Activated CD8-positive, alpha-beta memory T cell treated with anti-CD3 and anti-CD28 coated beads, Interleukin-2, amount 50 U/mL, for 48 hours (primary cell): ENCODE results near the gene ANKS1A.
"Not testable (repeated sequence)": the region's sequence is repeated elsewhere in the genome, so short reads cannot be mapped to it uniquely, and the experiment has no call there.

Source experiments
- DNase-seq: peaks from one replicate; pipeline ENCODE4 v3.0.0-alpha.2; 2020

ANKS1A gene

DNA sequence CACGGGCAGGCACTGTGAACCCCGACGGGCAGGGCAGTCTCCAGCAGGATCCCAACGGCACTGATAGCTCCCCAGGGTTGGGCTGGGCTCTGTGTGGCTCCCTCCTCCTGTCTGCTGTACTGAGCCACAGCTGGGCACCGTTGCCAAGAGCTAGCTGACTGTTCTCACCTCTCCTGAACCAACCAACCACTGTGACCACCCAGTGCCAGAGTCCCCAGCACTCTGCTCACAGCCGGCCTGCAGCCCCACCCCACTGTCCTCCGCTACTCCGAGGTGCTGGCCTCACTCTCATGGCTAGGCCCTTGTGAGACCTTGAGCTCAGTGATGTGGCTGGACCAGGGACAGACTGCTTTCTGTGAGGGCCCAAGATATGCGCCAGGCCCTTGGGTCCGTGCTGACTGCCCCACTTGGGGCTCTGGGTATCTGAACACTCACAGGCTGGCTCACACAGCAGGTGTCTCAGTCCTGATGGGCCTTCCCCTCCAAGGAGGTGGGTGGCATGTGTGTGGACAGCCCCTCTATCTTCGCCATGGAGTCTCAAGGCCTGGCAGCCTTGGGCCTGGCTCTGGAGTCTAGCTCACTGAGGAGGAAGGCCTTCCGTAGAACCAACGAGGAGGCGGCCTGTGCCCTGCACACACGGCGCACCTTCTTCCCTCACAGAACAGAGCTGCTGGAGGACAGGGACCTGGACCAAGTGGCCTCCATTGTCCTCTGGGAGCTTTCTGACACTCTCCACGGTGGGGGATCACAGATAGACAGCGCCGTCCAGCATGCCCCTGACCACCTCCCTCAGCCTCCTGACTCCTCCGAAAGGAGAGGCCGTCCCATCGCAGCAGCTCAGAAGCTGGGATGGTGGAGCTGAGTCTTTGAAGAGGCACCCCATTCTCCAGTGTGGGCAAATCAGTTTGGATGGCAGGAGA, 198.6 kb downstream of the ANKS1A start:
- DNase-seq: peak; percentile 42

DNA sequence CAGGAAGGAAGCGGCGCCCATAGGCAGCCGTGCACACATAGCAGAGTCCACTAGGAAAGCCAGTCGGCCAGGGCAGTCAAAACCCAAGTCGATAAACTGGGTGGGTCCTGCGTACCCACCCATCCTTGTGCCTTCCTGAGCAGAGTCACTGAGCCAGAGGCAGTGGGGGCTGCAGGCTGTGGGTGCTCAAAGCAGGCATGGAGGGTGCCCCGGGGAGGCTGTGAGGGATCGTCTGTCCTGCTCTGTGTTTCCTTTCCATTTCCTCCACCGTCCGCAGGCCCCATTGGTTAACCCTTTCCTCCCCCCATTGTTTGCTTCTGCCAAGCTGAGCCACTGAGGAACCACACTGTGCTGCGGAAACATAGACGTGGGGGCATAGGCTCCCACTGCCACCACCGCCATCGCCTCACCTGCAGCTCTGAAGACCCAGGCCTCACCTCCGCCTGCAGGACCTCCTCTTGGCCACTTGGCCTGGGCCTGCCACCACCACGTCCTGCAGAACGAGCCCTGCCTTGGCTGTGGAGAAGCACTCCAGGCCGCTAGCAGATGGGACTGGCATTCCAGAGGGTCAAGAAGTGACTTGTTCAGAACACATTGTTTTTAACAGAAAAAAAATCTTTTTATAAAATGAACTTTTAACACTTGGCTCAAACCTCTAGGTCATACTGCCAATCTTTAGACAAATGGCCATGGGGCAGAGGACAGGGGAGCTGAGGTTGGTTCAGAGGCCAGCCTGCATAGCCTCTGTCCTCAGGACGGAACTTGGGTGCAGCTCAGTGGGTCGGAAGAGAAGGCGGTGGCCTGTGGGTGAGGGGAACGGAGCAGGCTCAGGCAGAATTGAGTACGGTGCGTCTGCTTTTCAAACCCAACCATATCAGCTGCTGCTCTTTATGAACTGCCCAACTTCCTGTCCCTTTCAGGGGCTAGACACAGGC, 199.5 kb downstream of the ANKS1A start:
- peak; percentile 40 for DNase-seq

DNA sequence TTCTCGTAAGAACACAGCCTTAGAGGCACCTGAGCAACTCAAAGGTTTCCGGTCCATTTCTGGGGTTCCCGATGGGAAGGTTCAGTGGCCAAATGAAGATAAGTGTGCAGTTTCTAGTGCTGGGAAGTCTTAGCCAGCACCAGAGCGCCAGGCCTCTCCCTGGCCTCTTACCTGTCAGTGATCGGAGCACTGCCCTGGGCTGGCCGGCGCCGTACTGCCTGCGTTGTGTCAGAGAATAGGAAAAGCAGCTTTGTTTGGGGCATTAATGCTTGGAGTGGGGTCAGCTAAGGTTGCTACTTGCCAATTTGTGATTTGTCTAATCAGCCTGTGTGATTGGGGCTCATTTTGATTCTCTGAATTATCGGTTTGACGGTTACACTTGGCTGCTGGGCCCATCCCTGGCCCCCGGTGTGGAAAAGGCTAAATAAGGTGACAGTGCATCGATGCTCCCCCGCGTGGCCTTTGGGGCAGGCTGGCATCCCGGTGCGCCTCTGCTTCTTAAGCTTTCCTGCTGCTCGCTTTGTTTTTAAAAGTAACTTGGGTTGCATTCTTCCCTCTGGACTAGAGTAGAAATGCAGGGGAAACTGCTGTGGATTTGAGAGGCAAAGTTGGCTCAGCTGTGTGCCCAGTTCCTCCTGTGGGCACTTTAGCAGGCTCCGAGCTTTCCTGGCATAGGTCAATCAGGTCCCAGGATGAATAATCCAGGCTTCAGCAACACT, 200.3 kb downstream of the ANKS1A start:
- peak; percentile 34 for DNase-seq

DNA sequence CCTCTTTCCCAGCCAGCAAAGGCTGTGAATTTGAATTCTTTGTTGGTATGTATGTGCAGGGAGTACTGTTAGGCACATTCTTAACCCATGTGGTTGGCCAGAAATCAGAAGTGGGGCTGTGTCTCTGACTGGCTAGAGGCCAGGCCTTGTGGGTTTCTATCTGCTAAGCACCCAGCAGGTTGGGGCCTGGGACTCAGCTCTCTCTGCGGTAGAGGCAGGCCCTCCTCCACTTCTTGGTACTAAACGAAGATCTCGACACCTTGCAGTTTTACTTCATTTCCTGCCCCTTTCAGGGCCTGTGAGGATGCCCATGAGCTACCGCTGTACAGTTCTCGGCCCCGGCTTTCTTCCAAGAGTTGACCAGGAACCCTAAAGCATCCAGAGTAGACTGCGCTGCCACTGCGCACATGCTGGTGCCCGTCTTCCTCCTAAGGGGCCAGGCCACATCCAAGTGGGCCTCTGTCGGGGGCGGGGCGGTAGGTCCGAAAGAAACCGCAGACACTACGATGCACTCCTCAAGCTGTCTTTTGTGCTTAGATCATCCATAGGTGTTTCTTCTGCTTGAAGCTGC, 201.0 kb downstream of the ANKS1A start:
- peak; percentile 32 for DNase-seq

DNA sequence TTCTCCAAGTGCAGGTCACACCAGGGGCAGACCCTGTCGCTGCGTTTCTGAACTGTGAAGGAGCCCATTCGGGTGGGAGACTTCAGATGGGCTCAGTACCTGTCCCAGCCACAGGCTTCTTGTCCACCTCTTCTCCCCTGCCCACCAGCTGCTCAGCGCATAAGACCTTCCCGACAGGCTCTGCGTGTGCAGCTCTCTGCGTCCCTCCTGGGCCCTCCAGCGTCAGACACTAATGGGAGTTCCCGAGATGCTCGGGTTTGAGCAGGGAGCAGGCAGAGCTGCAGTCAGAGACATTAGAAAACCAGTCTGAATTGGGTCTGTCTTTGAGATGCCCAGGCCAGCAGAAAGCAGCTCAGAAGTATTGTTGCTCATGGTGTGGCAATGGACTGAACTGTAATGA, 201.7 kb downstream of the ANKS1A start:
- peak; percentile 37 for DNase-seq

DNA sequence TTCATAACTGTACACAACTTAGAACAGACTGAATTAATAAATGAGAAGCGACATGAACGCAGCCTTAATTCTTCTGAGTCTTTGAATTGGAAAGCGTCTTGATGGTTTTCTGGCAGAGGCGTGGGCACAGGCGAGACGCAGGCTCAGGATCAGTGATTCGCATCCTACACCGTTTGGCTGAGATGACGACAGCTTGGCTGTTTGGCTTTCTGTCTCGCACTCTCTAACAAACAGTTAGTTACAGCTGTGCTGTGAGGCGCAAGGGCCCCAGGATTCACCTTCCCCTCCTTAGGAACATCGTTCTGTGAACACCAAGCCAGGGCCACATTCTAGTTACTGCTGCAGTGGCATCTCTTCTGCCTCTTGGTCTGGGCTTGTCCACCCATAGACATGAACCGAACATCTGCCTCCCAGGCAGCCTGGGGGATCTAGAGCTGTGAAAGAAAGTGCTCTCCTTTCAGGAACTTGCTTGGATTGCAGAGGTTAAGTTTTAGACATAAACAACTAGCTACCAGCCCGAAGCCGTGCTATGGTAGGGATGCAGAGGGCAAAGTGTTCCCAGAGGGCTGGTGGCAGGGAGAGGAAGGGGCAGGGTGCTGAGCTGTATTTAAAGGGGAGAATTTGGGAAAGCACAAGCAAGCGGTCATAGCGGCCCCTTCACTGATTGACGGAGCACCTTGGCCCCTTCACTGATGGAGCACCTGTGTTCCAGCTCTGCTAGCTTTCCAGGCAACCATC, 202.5 kb downstream of the ANKS1A start:
- DNase-seq: no peak

DNA sequence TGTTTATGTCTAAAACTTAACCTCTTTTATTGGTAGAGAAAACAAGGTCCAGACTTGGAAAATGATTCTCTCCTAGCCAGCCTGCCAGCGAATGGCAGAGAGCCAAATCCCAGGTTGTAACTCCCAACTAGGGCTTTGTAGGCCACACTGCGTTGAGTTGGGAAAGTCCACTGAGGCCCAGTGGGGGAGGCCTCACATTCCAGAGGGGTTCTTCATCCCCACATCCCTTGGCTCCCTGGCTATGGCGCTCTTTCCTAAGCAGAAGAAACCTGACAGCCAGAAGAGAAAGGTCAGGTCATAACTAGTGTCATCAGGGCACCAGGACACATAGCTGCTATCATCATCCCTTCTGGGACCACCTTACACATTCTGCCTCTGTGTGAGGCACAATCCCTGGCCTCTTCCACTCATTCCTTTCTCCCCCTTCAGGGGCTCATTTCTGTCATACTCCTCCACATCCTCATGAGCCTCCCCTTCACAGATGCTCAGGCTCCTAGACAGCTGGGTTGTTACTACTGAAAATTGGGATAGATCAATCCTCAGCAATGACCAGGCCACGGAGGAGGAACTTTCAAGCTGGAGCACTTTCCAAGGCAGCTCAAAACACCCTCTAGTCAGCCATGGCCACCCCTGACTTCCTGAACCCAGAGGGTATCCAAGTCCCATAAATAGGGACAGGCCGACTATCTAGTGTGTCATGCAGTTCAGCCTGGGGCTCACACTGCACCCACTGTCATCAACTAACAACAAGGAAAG, 203.5 kb downstream of the ANKS1A start:
- no peak for DNase-seq

DNA sequence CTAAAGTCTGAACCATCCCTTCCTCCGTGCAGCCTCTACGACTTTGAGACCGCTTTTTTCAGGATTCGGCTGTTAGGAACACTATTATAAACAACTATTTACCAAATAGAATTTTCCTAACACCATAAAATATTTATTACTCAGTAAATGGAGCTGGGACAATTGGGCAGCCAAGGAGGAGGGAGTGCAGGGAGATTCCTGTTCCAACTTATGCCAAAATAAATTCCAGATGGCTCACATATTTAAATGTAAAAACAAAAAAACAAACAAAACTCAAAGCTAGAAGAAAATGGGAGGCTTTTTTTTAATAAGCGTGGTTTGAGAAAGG, 204.0 kb downstream of the ANKS1A start:
- DNase-seq: no peak

DNA sequence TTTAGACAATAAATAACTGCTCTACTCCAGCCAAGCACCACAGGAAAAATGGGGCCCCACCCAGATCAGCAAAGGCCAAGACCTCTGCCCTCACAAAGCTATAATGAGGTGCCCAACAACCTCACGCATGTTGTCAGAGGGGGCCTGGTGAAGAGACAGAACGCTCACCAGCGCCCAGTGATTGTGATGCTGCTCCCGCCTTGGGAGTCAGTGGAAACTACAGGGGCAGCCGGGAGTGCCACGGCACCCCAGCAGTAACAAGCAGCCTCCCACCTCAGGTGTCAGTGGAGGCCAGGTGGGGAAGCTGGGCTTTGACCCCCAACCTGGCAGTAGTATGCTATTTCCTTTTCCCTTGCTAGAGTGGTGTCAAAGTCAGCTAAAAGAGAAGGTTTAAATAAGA, 204.7 kb downstream of the ANKS1A start:
- DNase-seq: no peak

DNA sequence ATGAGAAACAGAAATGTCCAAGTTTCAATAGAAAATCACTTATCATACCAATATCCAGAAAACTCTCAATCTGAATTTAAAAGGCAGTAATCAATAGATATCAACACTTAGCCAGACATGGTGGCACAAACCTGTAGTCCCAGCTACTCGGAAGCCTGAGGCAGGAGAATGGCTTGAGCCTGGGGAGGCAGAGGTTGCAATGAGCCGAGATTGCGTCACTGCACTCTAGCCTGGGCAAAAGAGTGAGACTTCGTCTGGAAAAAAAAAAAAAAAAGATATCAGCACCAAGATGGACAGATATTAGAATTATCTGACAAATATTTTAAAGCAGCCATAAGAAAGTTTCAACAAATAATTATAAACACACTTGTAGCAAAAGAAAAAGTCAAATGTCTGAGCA, 205.1 kb downstream of the ANKS1A start:
- no peak for DNase-seq

DNA sequence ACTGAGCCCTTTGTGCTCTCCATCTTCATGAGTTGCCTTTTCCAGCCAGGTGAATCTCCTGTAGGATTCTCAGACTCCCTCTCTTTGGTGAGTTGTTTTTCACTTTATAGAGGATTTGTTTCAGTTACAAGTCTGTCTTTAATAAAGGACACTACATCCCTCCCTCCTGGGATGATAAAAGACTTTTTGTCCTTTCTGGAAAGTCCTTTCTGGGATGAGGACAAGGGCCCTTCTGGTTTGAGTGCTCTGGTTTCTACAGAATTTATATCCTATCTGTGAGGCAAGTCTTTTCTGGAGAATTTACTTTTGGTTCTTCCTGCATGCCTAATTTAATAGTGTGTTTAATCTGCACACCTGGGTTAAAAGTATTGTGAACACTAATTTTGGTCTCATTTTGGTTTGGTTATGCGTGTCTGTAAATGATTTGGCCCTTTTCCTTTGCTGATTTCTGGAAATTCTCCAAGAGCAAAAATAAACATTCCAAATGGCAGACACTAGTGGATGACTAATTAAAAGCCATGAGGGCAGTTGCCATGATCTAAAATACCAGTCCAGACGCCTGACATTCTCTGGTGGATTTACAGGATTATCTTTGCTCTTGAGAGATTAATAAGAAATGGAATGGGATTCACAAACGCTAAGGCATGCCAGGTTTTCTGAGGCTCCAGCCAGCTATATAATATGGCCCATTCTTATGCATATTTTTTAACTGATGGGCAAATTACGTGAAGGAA, 207.2 kb downstream of the ANKS1A start:
- no peak for DNase-seq

DNA sequence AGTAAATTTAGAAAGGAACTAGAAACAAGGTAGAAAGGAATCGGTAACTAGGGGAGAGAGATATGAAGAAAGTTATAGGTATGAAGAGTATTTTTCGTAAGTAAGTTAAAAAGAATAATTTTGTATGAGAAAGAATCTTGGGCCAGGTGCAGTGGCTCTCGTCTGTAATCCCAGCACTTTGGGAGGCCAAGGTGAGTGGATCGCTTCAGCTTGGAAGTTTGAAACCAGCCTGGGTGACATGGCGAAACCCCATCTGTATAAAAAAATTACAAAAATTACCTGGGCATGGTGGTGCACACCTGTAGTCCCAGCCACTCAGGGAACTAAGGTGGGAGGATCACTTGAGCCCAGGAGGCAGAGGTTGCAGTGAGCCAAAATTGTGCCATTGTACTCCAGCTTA, 210.1 kb downstream of the ANKS1A start:
- no peak for DNase-seq

DNA sequence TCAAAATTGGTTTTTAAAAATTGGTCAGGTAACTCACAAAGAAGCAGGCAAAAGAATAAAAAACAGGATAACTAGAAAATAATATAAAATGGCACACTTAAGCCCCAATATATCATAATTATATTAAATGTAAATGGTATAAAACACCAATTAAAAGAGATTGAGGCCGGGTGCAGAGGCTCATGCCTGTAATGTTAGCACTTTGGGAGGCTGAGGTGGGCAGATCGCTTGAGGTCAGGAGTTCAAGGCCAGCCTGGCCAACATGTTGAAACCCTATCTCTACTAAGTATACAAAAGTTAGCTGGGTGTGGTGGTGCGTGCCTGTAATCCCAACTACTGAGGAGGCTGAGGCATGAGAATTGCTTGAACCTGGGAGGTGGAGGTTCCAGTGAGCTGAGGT, 216.0 kb downstream of the ANKS1A start:
- DNase-seq: no peak

DNA sequence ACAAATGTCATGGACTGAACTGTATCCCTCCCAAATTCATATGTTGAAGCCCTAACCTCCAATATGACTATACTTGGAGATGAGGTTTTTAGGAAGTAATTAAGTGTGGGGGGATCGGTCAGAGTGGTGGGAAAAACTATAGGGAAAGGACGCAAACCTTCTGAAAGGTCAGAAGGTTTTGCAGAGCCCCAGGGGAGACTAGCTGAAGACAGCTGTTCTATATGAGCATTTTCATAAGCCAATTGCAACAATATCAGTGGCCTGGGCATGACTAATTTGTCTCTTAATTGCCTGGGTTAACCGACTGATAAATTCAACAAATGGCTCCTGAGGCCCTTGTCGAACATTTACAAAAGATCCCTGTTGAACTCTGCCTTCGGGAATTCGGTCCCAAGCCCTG, 217.0 kb downstream of the ANKS1A start:
- not testable (repeated sequence) for DNase-seq

DNA sequence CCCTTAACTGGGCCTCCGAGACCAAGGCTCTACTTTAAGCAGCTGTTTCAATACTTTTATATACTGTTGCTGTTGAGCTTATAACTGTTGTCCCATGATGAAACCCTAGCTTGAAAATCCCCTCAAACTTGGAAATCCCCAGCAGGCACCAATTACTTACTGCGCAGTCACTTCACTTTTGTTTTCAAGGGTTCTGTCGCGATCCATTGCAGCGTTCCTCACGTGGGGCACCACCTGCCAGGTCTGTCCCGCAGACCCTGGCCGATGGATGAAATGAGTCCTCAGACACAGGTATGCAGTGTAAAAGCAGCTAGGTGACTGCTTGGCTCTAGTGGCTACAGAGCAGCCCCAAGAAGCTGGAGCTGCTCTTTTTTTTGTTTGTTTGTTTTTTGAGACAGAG, 218.2 kb downstream of the ANKS1A start:
- DNase-seq: not testable (repeated sequence)

DNA sequence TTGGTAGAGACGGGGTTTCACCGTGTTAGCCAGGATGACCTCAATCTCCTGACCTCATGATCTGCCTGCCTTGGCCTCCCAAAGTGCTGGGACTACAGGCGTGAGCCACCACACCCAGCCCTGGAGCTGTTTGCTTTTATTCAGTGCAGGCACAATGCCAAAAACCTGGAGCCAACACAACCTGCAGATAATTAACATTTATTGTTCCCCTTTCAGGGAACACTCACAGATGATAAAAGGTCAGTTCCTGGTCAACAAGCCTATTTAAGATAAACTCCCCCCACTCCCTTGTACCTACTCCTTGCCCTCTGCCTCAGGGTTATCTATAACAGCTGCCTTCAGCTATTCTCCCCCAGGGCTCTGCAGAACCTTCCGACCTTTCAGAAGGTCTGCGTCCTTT, 218.7 kb downstream of the ANKS1A start:
- DNase-seq: not testable (repeated sequence)

DNA sequence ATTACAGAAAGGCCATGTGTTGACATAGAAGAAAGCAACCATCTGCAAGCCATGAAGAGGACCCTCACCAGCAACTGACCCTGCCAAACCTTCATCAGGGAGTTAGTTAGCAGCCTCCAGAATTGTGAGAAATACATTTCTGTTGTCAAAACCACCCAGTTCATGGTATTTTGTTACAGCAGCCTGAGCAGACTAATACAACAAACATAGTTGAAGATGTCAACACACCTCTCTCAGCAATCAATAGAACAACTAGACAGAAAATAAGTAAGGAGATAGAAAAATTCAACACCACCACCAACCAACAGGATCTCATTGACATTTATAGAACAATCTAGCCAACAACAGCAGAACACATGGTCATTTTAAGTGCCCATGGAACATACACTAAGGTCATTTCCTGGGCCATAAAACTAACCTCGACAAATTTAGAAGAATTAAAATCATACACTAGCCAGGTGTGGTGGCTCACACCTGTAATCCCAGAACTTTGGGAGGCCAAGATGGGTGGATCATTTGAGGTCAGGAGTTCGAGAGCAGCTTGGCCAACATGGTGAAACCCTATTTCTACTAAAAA, 219.3 kb downstream of the ANKS1A start:
- no peak for DNase-seq

DNA sequence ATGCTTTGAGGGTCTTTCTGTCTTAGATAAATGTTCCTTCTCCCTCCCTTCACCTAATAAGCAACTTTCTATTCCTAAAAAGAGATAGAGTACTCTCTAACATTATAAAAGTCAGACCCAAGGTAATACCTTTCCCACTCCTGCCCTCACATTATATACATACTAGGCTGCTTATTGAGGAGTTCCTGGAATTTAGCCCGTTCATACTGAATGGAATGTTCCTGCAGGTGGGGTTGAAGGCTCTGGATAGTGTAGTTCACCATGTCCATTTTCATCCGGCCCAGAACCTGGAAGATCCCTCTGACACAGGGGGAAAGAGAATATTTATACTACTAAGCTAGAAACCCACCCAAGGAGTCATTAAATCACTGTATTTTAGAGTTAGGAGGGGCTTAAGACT, 231.7 kb downstream of the ANKS1A start:
- DNase-seq: no peak

DNA sequence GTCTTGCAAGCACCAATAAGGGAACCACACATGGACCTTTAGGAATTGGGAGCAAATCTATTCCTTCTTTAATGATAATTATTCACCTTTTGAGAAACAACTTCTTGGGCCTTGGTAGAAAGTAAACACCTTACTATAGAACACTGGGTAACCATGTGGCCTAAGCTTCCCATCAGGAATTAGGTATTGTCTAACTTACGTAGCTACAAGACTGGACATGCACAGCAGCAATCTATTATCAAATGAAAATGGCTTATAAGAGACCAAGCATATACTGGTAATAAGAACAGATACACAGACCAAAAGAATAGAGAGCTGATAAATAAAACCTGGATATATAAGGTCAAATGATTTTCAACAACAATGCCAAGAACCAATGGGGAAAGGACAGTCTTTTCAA, 235.3 kb downstream of the ANKS1A start:
- DNase-seq: no peak

DNA sequence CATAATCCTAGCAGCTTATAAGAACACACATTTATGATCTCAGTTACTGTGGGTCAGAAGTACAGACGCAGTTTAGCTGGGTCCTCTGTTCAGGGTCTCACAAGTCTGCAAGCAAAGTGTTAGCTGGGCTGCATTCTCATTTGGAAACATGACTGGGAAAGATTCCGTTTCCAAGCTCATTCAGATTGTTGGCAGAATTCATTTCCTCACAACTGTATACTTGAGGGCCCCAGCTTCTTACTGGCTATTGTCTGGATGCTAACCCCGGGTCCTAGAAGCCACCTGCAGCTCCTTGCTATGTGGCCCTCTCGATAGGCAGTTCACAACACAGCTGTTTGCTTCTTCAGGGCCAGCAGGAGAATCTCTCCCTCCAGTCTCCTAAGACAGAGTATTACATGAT, 239.0 kb downstream of the ANKS1A start:
- DNase-seq: no peak
